Fibroblast of pulmonary artery (primary cell): Measurements from ENCODE around the gene TTLL10.
"Not testable (repeated sequence)": the region's sequence is repeated elsewhere in the genome, so short reads cannot be mapped to it uniquely, and the experiment has no call there.

Experiments
- DNase-seq: peaks from one replicate; pipeline ENCODE4 v3.0.0-alpha.2; 2010; ENCODE audit warnings: low read depth
- H3K4me3 ChIP-seq: replicated peaks from 2 replicates; pipeline ENCODE4 v1.5.1; 2011; ENCODE audit warnings: low read depth, mild to moderate bottlenecking, control low read depth, low read length, moderate library complexity
- TF ChIP-seq, protein P1 (sequence below): IDR thresholded peaks from 2 replicates; pipeline ENCODE4 v1.5.1; 2011; ENCODE audit warnings: mild to moderate bottlenecking, control low read depth, low read length, inconsistent platforms; ENCODE audit errors: missing control alignments

TTLL10 gene

DNA sequence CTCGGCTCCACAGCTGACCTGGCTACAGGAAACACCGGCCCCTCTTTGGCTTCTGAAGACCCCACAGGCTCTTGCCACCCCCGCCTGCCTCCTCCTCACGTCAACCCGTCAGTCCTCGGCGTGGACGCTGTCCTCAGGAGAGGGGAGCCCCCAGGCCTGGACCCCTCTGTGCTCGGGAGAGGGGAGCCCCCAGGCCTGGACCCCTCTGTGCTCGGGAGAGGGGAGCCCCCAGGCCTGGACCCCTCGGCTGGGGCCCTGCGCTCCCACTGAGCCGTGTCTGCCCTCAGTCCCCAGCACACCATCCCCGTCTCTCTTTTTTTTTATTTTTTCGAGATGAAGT lies 31.8 kb upstream of the TTLL10 start:
- H3K4me3 ChIP-seq, result no peak overlapping the region
- DNase-seq, result no peak
- TF ChIP-seq, protein P1, sequence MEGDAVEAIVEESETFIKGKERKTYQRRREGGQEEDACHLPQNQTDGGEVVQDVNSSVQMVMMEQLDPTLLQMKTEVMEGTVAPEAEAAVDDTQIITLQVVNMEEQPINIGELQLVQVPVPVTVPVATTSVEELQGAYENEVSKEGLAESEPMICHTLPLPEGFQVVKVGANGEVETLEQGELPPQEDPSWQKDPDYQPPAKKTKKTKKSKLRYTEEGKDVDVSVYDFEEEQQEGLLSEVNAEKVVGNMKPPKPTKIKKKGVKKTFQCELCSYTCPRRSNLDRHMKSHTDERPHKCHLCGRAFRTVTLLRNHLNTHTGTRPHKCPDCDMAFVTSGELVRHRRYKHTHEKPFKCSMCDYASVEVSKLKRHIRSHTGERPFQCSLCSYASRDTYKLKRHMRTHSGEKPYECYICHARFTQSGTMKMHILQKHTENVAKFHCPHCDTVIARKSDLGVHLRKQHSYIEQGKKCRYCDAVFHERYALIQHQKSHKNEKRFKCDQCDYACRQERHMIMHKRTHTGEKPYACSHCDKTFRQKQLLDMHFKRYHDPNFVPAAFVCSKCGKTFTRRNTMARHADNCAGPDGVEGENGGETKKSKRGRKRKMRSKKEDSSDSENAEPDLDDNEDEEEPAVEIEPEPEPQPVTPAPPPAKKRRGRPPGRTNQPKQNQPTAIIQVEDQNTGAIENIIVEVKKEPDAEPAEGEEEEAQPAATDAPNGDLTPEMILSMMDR, result no peak

DNA sequence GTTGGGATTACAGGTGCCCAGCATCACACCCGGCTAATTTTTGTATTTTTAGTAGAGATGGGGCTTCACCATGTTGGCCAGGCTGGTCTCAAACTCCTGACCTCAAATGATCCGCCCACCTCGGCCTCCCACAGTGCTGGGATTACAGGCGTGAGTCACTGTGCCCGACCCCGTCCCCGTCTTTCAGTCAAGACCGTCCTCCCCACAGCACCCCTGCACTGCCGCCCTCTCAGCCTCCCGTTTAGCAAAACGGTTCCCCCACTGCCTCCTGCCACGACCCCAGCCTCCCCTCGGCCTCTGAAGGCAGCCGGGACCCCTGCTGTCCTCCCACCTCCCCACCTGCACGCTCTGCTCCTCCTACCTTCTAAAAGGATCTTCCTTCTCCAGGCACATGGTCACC lies 31.3 kb upstream of the TTLL10 start:
- H3K4me3 ChIP-seq, DNase-seq: not testable (repeated sequence)

DNA sequence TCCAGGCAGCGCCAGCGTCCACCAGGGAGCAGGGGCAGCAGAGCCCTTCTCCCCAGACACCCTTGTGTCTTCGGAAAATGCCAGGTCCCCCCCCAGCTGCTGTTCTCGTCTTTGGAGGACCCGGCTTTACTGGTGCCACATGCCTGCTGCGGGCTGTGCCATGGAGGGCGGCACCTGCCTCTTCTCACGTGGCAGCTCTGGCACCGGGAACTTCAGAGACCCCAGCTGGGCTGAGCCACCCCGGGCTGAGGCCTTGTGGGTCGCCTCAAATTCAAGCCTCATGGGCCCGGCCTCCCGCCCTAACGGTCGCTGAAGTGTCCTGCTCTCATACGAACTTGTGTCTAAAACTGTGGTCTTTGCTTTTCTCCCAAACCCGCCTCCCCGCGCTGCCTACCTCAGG lies 30.8 kb upstream of the TTLL10 start:
- no peak for DNase-seq
- TF ChIP-seq, protein P1, result no peak
- H3K4me3 ChIP-seq, result no peak overlapping the region

DNA sequence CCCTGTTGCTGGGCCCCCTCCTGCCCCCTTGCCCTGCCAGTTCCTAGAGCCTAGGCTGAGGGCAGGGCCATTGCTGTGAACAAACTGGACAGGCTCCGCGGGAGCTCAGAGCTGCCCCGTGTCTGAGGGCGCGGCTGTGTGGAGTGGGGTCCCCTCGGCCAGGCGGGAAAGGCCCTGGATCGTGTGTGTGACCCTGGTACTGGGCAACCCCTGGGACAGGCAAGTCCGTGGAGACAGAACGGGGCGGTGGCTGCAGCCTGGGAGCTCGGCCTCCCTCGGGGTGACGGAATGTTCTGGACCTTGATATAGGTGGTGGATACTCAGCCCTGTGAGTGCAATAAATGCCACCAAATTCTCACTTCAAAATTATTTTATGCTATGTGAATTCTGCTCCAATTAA lies 30.0 kb upstream of the TTLL10 start:
- H3K4me3 ChIP-seq, result no peak overlapping the region
- DNase-seq, result no peak
- TF ChIP-seq, protein P1, result no peak

DNA sequence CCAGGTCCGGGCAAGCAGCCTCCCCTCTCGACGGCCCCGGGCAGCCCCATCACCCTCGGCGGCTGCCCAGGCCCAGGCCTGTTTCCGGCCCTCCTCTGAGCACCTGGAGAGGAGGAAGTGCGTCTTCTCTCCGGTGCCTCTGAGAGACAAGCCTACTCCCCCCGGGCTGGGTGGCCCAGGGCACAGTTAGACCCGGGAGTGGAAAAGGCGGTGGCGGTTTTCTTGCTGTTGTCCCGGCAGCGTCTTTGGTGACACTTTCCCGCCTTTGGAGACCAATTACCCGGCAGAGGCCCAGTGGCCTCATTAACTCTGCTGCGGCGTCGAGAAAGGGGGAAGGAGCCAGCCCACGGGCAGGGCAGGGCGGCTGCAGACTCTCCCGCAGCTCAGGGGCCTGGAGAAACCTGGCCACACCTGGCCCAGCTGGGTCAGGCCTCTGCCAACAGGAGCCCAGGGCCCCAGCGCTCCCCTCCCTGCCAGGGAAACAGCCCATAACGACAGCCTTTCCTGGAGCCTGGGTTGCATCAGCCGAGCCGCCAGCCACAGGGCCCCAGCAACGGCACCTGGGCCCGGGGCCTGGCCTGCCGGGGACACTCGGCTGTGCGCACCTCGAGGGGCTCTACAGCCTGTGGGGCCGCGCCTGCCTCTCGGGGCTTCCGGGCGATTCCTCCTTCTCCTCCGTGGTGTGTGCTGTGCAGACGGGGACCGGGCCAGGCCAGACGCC lies 29.4 kb upstream of the TTLL10 start:
- H3K4me3 ChIP-seq, result no peak overlapping the region
- TF ChIP-seq, protein P1, result no peak
- DNase-seq, result no peak

DNA sequence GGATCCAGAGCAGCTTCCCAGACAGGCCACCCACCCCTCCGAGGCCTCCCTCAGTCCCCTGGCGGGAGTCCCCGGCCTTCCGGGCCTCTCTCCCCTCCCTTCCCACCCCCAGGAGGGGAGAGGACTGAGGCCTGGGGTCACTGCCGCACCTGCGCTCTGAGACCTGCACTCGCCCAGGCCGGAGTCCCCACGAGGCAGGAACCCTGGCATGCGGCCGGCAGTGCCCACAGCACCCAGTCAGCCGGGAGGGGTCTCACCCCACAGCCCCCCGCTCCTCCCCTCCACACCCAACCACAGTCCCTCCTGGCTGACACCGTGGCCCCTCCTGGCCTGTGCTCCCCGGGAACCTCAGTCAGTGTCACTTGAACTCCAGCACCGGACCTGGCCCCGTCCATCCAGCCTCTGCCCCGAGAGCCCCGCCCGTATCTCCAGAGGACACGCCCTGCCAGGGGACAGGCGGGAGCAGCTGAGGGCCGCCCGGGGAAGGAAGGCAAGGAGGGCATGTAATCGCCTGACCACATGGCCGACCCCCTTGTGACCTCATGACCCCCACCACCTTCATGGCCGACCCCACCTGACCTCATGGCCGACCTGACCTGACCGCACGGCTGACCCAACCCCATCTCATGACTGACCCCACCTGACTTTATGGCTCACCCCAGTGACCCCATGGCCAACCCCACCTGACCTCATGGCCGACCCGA lies 28.7 kb upstream of the TTLL10 start:
- H3K4me3 ChIP-seq, result no peak overlapping the region
- TF ChIP-seq, protein P1, result no peak

DNA sequence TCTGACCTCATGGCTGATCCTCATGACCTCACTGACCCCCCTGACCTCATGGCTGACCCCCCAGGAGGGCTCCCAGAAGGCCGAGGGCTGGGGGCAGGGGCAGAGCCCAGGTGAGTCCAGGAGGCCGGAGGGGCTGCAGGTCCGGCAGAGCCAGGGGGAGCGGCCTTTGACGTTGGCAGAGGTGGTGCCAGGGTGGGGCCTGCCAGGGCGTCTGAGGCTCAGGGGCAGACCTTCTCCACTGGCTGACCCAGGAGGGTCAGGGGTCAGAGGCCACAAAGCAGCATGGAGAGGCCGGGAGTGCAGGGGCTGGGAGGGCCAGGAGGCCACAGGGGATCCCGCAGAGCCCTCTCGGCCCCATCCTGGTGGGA lies 28.1 kb upstream of the TTLL10 start:
- H3K4me3 ChIP-seq, result no peak overlapping the region
- DNase-seq, result no peak
- TF ChIP-seq, protein P1, result no peak

More for the DNA sequence above, 28.7 kb upstream of the TTLL10 start:
- DNase-seq, result no peak
